ENCODE results near the gene MAT1A.

- TF ChIP-seq USF1 (IDR thresholded peaks at IDR 0.05) (no peak), RAD21 (IDR thresholded peaks at IDR 0.05; ENCODE audit: low read depth) (no peak), EP300 (IDR thresholded peaks at IDR 0.05; ENCODE audit: borderline replicate concordance) (no peak), TCF12 (IDR thresholded peaks at IDR 0.05; ENCODE audit: low read depth) (no peak), REST (IDR thresholded peaks at IDR 0.05; ENCODE audit: low read depth) (no peak)
These were observed 11.7 kb downstream of the MAT1A start for GRCh38 chr10:80277567-80278250.
